GM10248 (cell line): ENCODE results near the gene CYB561.

Experiments used
- CTCF ChIA-PET: fragments of 300-600 bp; sonication (Branson Sonifier 250); formaldehyde crosslinking; extraction: SDS; loops from one replicate; lab custom pipeline; 2021; ENCODE audit warnings: antibody characterized with exemption; lab: Yijun Ruan, JAX
- POLR2A ChIA-PET: fragments of 350-650 bp; sonication (Branson Sonifier 250); formaldehyde crosslinking; extraction: SDS; loops from one replicate; lab custom pipeline; 2020; ENCODE audit warnings: antibody characterized with exemption; lab: Yijun Ruan, JAX
- DNase-seq: peaks from one replicate; pipeline ENCODE4 v3.0.0; 2012; ENCODE audit errors: extremely low spot score
- TF ChIP-seq, protein P1 (sequence below): IDR thresholded peaks from 2 replicates; pipeline ENCODE4 v1.5.1; 2012; ENCODE audit warnings: mild to moderate bottlenecking, low read depth; ENCODE audit errors: extremely low read depth, missing control alignments, control extremely low read depth

The CYB561 gene

DNA sequence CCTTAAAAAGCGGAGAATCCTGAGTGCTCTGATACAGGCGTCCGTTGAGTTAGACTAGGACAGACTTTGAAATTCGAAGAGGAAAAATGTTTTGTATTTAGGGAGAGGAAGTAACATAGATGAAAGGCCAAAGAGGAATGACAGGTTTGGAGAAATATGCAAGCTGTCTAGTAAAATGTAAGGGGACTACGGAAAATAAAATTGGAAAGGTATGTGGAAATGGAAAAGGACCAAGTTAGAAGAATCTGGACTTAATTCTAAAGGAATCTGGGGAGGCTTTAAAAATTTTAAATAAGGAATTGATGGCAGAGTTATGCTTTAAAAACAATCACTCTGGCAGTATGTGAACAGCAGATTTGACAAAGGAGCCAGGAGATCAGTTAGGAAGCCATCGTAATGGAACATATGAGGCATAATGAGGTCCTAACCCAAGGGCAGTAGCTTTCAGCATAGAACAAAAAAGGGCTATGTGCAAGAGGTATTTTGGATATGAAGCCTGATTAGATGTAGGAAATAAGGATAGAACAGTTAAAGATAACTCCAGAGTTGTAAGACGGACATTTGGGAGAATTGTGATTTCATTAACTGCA is 38.3 kb downstream of the CYB561 start:
- TF ChIP-seq, protein P1, sequence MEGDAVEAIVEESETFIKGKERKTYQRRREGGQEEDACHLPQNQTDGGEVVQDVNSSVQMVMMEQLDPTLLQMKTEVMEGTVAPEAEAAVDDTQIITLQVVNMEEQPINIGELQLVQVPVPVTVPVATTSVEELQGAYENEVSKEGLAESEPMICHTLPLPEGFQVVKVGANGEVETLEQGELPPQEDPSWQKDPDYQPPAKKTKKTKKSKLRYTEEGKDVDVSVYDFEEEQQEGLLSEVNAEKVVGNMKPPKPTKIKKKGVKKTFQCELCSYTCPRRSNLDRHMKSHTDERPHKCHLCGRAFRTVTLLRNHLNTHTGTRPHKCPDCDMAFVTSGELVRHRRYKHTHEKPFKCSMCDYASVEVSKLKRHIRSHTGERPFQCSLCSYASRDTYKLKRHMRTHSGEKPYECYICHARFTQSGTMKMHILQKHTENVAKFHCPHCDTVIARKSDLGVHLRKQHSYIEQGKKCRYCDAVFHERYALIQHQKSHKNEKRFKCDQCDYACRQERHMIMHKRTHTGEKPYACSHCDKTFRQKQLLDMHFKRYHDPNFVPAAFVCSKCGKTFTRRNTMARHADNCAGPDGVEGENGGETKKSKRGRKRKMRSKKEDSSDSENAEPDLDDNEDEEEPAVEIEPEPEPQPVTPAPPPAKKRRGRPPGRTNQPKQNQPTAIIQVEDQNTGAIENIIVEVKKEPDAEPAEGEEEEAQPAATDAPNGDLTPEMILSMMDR = no peak
- POLR2A ChIA-PET = no interaction called here
- CTCF ChIA-PET = interaction anchor here (1.1 to 4.0 kb wide), 17 partner anchors 10 to 986 kb away, joined by 3 to 51 read pairs (median 7); no protein-coding TSS in a partner anchor
- DNase-seq = no peak

GRCh38 chr17:63406689-63407330 is 39.3 kb downstream of the CYB561 start:
- POLR2A ChIA-PET = no interaction called here
- TF ChIP-seq, protein P1 = peak; percentile 74

DNA sequence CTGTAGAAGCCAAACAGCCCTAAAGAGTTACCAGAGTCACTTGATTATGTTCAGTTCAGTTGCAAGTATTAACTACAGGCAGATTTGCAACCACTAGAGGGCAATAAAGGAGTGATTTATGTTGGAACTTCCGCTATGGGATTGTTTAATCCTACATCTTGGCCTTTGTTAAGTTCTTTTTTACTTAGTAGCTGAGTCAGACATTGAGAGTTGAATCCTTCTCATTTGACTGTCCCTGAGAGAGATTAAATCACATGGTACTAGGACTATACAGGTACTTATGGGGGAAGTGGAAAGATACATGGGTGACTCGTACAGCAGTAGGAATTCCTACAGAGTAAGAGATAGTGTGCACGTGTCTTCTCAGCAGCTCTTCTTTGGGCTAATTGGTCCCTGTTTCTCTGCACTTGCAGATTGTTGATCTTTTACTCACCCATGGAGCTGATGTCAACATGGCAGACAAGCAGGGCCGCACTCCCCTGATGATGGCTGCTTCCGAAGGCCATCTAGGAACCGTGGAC is 40.3 kb downstream of the CYB561 start:
- peak; percentile 47 for DNase-seq
- CTCF ChIA-PET = interaction anchor here (0.7 to 4.0 kb wide), 28 partner anchors 9 to 589 kb away, joined by 3 to 51 read pairs (median 8); no protein-coding TSS in a partner anchor
- TF ChIP-seq, protein P1 = peak; percentile 68

More at GRCh38 chr17:63406689-63407330, 39.3 kb downstream of the CYB561 start:
- CTCF ChIA-PET = interaction anchor here (0.7 to 4.0 kb wide), 59 partner anchors 10 to 985 kb away, joined by 3 to 51 read pairs (median 4); partner anchors contain the start of gene TACO1
- DNase-seq = peak; percentile 71

DNA sequence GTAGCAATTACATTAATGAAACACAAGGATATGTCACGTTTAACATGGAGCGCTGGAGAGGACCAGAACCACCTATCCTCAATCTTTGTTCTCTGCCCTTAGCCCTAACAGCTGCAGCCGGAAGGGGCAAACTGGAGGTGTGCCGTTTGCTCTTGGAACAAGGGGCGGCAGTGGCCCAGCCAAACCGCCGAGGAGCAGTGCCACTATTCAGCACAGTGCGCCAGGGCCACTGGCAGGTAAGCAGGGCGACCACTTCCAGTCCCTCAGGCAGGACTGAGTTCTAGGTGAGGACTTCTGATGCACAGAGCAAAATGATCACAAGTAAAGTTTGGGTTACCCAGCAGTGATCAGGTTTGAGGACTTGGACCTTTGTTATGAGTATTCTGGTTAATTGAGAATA is 41.1 kb downstream of the CYB561 start:
- CTCF ChIA-PET = interaction anchor here (1.9 kb wide), 1 partner anchor 322 kb away, joined by 5 read pairs; no protein-coding TSS in a partner anchor
- DNase-seq = no peak
- TF ChIP-seq, protein P1 = no peak
- POLR2A ChIA-PET = no interaction called here

More for the DNA sequence above, 40.3 kb downstream of the CYB561 start:
- POLR2A ChIA-PET = no interaction called here

- no peak for DNase-seq
Observed at GRCh38 chr17:63402431-63403212, 43.5 kb downstream of the CYB561 start.

More at GRCh38 chr17:63402431-63403212, 43.5 kb downstream of the CYB561 start:
- ChIA-PET POLR2A (no interaction called here), CTCF (interaction anchor here (0.7 to 1.3 kb wide), 2 partner anchors 8 to 129 kb away, joined by 3 read pairs; no protein-coding TSS in a partner anchor)
- TF ChIP-seq, protein P1 = no peak
